H54 (cell line): ENCODE measurements around the gene UCKL1.
"Not testable (repeated sequence)": the region's sequence is repeated elsewhere in the genome, so short reads cannot be mapped to it uniquely, and the experiment has no call there.

Source experiments
- DNase-seq: peaks from one replicate; pipeline ENCODE4 v3.0.0; 2011; ENCODE audit warnings: low spot score, mixed read lengths; ENCODE audit not compliant: insufficient read length
- FAIRE-seq: peaks from 3 replicates; lab custom pipeline; 2011; peaks lifted over from hg19 to GRCh38; lab: Jason Lieb, UNC
- POLR2A ChIP-seq: IDR thresholded peaks from 2 replicates; pipeline ENCODE4 v1.6.1; 2011; ENCODE audit warnings: low read depth, mild to moderate bottlenecking, low read length

The UCKL1 gene

DNA sequence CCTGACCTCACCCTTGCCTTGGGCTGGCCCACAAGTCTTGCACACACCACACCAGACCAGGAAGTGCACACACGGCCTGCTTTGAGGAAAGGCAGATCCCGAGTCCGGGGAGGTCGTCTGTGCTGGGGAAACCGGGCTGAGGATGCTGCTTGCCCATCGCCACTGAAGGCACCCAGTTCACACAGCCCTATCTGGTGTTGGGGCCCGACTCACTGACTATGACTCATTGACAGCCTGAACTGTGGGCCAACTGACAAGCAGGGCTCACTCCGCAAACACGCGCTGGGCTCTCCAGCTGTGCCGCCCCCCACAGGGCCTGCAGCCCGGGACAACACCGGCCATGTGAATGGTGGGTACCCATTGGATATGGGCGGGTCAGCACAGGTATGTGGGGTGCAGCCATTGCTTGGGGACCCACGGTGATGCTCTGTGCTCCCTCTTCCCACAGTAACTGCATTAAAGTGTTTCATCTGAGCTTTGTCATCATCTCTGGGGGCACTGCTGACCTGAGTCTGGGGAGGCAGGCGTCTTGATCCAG lies 21.6 kb upstream of the UCKL1 start:
- no peak for FAIRE-seq
- peak; percentile 97 for DNase-seq
- TF ChIP-seq POLR2A, result no peak

DNA sequence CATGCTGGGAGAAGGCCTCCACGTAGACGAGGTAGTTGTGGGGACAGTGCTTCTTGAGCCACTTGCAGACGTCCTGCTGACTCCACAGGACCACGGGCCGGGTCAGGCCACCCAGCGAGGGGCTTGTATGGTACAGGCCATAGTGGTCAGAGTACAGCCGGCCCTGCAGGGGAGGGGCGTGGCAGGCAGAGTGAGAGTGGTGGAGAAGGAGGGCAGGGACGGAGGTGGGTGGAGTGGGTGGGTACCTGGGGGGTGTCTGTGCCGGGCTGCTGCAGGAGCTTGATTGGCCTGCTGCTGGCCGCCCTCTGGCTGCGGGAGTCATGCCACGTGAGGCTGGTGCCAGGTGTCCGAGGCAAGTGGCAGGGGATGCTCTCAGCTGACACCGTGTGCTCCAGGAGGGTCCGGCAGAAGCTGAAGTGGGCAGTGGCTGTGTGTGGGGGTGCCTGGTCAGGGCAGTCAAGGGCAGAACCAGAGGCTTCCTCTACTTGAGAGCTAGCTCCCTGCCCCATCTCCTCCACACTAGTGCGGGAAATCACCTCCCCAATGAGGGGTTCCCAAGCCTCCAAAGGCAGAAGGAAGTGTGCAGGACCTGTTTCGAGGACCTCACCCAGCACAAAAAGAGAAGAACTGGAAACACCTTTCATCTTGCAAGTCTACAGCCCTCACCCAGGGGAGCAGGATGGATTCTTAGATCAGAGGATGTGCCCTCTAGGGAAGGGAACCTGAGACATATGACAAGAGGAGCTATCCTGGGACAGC lies 20.9 kb upstream of the UCKL1 start:
- FAIRE-seq, result no peak
- no peak for DNase-seq
- 0 out of 2 replicates have a peak, but pooled peaks have one; percentile 8 for TF ChIP-seq POLR2A

DNA sequence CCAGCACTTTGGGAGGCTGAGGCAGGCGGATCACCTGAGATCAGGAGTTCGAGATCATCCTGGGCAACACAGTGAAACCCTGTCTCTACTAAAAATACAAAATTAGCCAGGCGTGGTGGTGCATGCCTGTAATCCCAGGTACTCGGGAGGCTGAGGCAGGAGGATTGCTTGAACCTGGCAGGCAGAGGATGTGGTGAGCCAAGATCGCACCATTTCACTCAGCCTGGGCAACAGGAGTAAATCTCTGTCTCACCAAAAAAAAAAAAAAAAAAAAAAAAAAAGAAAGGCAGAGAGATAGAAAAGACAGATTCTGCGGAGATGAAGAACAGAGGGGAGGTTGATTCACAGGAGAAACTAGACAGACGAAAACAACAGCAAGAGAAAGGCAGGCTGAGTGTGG lies 20.3 kb upstream of the UCKL1 start:
- FAIRE-seq, DNase-seq: not testable (repeated sequence)

DNA sequence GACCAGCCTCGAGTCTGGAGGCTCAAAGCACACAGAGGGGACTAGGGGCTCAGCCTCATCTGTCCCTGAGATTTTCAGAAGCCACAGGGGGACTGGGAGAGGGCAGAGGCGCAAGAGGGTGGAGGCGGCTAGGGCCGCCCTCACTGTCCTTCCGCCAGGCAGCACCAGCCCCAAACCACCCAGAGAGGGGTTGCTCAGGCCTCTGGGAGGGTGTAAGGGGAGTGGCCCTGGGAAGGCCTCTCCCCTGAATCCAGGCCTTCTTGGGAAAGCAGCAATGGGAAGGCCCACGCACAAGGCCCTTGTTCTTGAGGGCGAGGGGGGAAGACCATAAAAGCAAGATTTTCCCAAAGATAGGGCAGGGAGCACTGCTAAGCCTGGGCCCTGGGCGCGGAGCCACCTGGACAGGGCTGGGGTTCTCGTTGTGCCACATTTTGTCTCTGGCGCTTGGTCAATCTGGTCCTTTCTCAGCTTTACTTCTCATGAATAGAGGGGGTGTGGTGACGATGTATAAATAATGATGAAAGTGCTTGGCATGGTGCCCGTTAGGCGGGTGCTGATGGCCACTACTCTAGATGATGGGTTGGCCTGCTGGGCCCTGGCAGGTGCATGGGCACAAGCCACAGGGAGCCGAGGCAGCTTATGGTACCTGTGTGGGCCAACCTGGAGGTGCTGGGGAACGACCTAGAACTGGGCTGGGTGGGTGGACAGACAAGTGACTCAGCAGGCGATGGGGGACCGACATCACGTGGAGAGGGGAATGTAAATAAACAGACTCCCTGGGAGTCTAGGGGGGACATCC lies 18.4 kb upstream of the UCKL1 start:
- FAIRE-seq (no peak), DNase-seq (no peak)
- no peak for TF ChIP-seq POLR2A

DNA sequence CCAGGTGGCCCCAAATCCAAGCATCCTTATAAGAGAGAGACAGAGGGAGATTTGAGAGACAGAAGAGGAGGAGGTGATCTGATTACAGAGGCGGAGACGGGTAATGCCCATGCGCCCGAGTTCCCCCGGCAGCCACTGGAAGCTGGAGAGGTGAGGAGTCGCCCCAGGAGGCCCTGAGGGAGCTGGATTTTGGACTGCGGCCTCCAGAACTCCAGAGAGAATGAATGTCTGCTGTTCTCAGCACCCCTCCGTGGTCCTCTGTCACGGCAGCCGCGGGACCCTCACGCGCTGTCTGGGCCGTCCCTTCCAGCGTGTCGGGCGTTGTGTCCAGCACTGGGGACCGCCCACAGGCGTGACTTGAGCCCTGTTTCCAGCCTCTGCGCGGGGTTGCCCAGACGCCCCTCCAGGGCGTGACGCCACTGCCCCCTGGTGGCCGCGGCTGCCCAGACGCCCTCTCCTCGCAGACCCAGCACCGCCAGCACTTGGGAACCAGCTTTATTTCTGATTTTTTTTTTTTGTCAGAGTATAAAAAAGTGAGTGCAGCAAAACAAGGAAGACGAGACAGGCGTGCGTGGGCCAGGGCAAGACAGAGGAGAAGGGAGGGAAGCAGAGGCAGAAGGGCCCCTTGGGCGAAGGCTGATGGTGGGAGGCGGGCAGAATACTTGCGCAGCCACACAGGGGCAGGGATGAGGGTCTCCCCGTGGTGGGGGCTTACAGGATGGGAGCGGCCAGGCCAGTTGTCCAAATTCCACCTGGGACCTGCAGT lies 17.6 kb upstream of the UCKL1 start:
- DNase-seq (peak; percentile 95), FAIRE-seq (no peak)
- TF ChIP-seq POLR2A, result no peak; the same call in 1 of the 2 replicates

DNA sequence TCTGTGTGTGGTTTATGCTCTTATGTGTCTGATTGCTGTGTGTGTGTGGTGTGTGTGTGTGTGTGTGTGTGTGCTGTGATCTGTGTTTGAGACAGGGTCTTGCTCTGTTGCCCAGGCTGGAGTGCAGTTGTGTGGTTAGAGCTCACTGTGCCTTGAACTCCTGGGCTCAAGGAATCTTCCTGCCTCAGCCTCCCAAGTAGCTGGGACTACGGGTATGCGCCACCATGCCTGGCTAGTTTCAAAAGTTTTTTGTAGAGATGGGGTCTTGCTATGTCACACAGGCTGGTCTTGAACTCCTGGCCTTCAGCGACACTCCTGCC lies 16.9 kb upstream of the UCKL1 start:
- DNase-seq (no peak), FAIRE-seq (no peak)
- no peak for TF ChIP-seq POLR2A

DNA sequence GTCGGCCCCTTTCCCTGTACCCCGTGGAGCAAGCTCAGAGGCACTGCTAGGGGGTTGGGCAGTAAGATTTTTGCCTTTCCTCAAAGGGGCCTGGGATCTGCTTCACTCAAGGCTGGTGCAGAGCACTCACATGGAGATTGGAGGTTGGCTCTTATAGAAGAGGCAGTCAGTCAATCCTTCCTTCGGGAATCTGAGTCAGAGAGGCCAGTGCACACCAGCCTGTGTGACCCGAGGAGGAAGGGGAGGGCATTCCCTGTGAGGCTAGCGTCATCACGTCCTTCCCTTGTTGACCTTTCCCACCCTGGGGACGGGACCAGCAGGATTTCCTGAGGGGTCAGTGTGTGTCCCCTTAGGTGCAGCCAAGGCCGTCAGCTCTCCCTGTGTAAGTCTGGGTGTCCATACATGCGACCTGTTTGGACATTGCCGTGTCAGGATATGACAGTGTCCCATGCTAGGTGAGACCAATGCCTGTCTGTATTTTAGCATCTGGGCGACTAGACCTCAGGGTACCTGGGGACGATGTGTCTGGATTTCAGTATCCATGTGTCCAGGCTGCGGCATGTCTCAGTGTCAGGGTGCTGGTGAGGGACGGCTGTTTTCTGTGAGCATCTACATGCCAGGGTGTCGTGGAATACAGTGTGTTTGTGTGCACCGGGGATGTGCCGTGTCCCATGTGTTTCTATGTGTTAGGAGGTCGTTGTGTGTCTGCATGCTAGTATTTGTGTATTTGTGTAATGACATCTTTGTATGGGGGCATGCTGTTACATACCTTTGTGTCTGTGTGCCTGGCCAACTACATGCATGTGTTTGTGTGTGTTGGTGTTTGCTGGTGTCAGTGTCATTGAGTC lies 16.3 kb upstream of the UCKL1 start:
- DNase-seq, result peak; percentile 54
- no peak for TF ChIP-seq POLR2A

DNA sequence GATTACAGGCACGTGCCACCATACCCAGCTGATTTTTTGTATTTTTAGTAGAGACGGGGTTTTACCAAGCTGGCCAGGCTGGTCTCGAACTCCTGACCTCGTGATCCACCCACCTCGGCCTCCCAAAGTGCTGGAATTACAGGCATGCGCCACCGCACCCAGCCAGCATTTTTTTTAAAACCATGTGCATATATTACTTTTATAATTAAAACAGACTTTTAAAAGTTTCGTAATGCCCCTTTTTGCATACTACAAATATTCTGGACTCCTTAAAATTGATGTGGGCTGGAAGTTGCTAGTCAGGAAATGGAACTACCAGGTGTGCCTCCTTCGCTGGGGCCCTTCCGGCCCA lies 15.7 kb upstream of the UCKL1 start:
- not testable (repeated sequence) for FAIRE-seq, DNase-seq

More for the DNA sequence above, 16.3 kb upstream of the UCKL1 start:
- FAIRE-seq, result no peak

DNA sequence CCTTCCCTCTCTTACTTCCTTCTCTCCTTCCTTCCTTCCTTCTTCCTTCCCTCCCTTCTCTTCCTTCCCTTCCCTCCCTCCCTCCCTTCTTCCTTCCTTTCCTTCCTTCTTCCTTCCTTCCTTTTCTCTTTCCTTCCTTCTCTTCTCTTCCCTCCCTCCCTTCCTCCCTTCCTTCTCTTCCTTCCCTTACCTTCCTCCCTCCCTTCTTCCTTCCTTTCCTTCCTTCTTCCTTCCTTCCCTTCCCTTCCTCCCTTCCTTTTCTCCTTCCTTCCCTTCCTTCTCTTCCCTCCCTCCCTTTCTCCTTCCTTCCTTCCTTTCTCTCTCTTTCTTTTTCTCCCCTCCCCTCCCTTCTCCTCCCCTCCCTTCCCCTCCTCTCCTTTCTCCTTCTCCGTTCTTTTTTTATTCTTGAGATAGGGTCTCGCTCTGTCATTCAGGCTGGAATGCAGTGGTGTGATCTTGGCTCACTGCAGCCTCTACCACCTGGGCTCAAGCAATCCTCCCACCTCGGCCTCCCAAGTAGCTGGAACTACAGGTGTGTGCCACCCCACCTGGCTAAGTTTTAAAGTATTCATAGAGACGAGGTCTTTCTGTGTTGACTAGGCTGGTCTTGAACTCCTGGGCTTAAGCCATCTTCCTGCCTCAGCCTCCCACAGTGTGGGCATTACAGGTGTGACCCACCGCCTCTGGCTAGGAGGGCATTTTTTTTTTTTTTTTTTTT lies 14.7 kb upstream of the UCKL1 start:
- no peak for FAIRE-seq
- no peak for TF ChIP-seq POLR2A
- DNase-seq, result no peak

DNA sequence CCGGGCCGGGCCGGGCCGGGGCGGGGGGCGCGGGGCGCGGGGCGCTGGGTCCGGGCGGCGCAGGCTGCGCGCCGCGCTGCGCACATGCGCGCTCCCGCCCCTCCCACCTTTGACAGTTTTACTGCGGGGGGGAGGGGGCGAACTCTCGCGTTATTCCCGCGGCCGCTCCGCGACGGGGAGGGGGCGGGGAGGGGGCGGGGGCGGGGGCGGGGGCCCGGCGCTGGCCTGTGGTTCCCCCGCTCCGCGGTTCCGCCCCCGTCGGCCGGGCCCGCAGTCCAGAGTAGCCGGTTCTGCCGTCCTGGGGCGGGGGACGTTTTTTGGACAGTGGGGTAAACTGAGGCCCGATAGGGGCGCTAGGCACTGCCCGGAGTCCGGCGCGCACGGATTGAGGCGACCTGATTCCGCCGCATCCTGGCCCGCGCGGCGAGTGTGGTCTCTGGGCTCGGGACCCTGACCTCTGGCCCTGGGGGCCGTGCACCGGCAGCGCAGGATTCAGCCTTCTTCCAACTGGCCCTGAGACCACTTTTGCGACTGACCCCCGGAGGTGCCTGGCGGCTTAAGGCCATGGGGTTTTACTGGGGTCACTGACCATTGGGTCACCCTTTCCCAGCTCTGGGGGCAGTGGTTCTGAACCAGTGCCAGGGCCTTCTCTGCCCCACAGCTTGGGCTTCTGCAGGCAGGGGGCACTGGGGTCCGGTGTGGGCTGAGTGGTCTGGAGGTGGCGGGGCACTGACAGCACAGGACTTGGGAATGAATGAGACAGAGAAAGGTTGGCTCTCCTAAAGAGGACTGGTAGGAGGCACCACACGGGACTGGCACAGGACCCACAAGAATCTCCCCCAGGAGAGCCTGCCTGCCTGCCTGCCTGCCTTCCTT lies 13.9 kb upstream of the UCKL1 start, which contains the start of gene ZNF512B:
Gene ZNF512B (minus strand): TSS at position 93 of the 876 bp plus-strand sequence. CDS start 1,980 bp downstream, outside the sequence.
- FAIRE-seq (no peak), DNase-seq (peak; percentile 70)
- TF ChIP-seq POLR2A, result peak; percentile 31; the same call in 1 of the 2 replicates

DNA sequence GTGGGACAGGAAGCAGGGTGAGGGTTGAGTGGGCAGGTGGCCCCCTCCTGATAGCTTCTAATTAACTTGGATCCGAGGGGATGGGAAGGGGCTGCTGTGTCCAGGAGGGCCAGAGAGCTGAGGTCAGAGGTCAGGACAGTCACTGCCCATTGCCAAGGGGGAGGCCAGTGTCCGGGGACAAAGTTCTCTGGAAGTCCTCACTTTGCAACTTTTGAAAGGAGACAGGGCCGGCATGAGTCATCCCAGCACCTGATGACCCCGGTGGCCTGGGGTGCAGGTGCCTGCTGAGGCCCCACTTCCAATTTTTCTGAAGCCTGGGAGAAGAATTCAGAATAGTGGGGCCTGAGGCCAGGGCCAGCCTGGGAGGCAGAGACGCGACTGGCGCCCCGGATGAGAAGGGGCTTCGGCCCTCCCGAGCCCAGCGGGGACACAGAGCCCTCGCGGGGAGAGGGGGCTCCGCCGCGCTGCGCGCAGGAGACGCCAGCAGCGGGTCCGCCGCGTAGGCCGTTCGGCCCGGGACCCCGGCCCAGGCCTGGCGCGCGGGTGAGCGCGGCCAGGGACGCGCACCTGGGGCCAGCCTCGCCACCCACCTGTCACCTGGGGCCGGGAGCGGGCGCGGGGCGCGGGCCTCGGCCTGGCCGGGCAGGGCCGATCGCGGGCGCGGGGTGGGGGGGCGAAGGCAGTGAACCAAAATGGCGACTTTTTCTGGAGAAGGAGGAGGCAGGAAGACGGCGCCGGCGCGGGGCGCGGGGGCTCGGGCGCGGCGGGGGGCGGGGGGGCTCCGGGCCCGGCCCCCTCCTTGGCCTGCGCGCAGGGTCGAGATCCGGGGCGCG lies 12.9 kb upstream of the UCKL1 start:
- FAIRE-seq (no peak), DNase-seq (no peak)
- no peak for TF ChIP-seq POLR2A
